NT2/D1 (cell line): Measurements from ENCODE around the gene GAST.
"Not testable (repeated sequence)": the region's sequence is repeated elsewhere in the genome, so short reads cannot be mapped to it uniquely, and the experiment has no call there.

Experiments
- DNase-seq: peaks from one replicate; pipeline ENCODE4 v3.0.0-alpha.2; 2011; ENCODE audit warnings: low read depth, low spot score
- H3K27me3 ChIP-seq: 2 replicates; pipeline ENCODE4 v1.6.0; 2011; ENCODE audit warnings: mild to moderate bottlenecking; ENCODE audit not compliant: insufficient read length, insufficient read depth
- H3K36me3 ChIP-seq: 2 replicates; pipeline ENCODE4 v1.6.1; 2011; ENCODE audit warnings: mild to moderate bottlenecking, low read length, mixed read lengths; ENCODE audit not compliant: insufficient read depth, insufficient read length
- H3K4me1 ChIP-seq: 2 replicates; pipeline ENCODE4 v1.5.1; 2011; ENCODE audit not compliant: insufficient read depth, insufficient read length
- H3K4me3 ChIP-seq: 2 replicates; pipeline ENCODE4 v1.5.1; 2011; ENCODE audit warnings: low read depth; ENCODE audit not compliant: insufficient read length
- H3K9ac ChIP-seq: 2 replicates; pipeline ENCODE4 v1.6.0; 2011; ENCODE audit warnings: low read depth; ENCODE audit not compliant: insufficient read length
- H3K9me3 ChIP-seq: 2 replicates; pipeline ENCODE4 v1.5.1; 2011; ENCODE audit warnings: mild to moderate bottlenecking, low read length; ENCODE audit not compliant: insufficient read depth
- SUZ12 ChIP-seq: IDR thresholded peaks from 2 replicates; pipeline ENCODE4 v1.6.1; 2011; ENCODE audit not compliant: insufficient read length, insufficient read depth; ENCODE audit errors: extremely low read depth
- YY1 ChIP-seq: IDR thresholded peaks from 2 replicates; pipeline ENCODE4 v1.6.1; 2011; ENCODE audit not compliant: insufficient read length, insufficient read depth
- ZNF274 ChIP-seq: IDR thresholded peaks from 2 replicates; pipeline ENCODE4 v1.6.1; 2011; ENCODE audit warnings: mild to moderate bottlenecking, low read depth, low read length

The GAST gene

DNA sequence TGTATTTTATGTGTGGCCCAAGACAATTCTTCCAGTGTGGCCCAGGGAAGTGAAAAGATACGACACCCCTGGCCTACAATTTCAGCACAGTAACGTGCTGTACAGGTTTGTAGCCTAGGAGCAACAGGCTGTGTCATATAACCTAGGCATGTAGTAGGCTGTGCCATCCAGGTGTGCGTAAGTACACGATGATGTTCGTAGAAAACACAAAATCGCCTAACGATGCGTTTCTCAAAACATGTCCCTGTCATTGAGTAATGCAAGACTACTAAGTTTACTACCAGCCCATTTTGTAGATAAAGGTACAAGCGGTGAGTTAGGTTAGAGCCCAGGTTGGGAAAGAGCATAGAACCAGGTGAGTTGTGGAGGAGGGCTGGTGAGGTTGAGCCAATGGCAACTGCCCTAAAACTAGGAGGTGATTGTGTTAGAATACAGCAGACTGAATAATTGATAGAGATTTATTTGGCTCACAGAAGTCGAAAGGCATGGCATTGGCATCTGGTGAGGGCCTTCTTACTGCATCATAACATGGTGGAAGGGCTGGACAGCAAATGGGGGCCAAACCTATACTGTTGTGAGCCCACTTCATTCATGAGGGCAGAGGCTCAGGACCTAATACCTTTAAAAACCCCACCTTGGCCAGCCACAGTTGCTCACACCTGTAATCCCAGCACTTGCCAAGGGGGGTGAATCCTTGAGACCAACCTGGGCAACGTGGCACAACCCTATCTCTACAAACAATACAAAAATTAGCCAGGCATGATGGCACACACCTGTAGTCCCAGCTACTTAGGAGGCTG lies 19.2 kb upstream of the GAST start:
- Histone ChIP-seq H3K27me3 (no peaks in the 10 kb centered on the region), H3K9me3 (no peaks in the 10 kb centered on the region), H3K36me3 (peaks cover 59% of the 10 kb centered on the region), H3K4me1 (peaks cover 2% of the 10 kb centered on the region), H3K4me3 (no peak overlapping the region), H3K9ac (no peak overlapping the region)
- TF ChIP-seq SUZ12 (no peak), YY1 (no peak), ZNF274 (no peak)
- no peak for DNase-seq

DNA sequence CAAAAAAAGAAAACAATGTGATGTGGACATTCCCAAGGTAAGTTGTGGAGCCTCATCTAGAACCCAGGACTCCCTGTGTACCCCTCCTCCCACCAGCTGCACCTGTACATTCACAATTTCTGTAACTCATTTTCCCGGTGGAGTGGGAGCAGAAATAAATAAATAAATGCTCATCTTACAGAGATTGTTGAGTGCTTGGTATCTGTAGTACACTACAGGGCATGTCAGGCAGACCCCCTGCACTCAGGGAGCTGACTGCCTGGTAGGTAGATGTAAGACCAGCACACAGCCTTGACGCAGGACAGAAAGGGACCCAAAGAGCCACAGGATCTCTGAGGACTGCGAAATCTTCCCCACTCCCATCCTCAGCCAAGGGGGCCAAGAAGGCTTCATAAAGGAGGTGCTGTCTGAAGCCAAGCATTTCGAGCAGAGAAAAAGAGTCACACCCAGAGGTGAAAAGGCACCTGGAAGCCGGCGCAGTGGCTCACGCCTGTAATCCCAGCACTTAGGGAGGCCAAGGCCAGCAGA lies 16.9 kb upstream of the GAST start:
- Histone ChIP-seq H3K4me1 (peaks cover 2% of the 10 kb centered on the region), H3K27me3 (no peaks in the 10 kb centered on the region), H3K36me3 (peaks cover 50% of the 10 kb centered on the region), H3K9ac (no peak overlapping the region), H3K4me3 (no peak overlapping the region), H3K9me3 (no peaks in the 10 kb centered on the region)
- TF ChIP-seq ZNF274 = no peak
- DNase-seq = no peak

DNA sequence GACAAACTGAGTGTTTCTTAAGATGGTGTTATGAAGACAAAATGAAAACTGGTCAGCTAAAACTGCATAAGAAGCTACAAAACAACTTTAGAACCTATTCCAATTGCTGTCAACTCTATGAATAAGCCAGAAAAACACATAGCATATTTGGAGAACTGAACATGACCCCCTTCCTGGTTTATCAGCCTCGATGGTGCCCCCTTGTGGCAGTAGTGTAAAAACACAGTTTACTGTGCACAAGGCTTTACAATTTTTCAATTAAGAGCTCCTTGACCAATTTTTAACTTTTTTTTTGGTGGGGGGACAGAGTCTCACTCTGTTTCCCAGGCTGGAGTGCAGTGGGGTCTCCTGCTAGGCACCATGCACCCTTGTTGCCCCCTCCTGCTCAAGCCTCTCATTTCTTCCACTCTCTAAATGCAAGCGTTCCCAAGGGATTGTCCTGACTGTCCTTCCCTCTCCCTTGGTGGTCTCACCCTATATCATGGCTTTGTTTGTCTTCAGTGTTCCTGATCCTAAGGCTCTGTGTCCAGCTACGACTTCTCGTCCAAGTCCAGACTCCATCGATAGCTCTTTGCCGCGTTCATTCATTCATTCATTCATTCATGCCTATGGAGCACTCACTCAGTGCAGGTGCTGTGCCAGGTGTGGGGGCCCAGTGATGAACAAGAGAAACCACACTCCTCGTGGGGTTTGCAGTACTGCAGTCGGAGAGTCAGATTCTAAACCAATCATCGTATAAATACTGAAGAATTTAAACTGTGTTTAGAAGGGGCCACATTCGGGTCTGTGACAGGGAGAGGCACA lies 16.0 kb upstream of the GAST start:
- Histone ChIP-seq H3K27me3 (peaks cover 6% of the 10 kb centered on the region), H3K9ac (no peak overlapping the region), H3K4me3 (no peak overlapping the region), H3K4me1 (peaks cover 2% of the 10 kb centered on the region), H3K36me3 (peaks cover 40% of the 10 kb centered on the region), H3K9me3 (no peaks in the 10 kb centered on the region)
- TF ChIP-seq SUZ12 (no peak), YY1 (no peak), ZNF274 (no peak)
- no peak for DNase-seq

DNA sequence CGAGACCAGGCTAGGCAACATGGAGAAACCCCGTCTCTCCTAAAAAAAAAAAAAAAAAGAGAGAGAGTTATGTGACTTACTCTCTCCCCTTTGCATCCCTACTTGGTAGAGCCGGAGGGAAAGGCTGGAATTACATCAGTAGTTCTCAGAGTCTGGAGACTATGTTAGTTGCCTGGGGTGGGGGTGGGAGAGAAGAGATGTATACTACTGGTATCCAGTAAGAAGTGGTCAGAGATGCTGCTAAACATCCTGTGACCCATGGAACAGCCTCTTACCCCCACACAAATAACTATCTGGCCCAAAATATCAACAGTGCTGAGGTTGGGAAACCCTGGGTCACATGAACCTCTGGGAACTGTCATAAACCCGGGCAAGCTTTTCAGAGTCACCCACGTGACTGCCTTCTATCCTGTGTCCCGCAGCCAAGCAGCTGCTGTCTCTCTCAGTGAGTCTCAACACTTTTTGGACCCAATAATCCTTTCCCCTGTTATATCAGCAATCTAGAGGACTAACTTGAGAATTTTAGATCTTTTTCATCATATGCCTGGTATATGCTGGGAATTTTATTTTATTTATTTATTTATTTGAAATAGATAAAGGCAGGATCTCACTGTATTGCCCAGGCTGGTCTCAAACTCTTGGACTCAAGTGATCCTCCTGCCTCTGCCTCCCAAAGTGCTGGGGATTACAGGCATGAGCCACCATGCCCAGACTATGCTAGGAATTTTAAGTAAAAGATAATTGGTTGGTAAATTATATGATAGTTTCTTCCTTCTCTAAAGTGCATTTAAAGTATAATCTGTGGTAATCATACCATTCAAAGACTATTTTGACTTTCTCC lies 14.8 kb upstream of the GAST start:
- Histone ChIP-seq H3K9ac (no peak overlapping the region), H3K27me3 (peaks cover 18% of the 10 kb centered on the region)

DNA sequence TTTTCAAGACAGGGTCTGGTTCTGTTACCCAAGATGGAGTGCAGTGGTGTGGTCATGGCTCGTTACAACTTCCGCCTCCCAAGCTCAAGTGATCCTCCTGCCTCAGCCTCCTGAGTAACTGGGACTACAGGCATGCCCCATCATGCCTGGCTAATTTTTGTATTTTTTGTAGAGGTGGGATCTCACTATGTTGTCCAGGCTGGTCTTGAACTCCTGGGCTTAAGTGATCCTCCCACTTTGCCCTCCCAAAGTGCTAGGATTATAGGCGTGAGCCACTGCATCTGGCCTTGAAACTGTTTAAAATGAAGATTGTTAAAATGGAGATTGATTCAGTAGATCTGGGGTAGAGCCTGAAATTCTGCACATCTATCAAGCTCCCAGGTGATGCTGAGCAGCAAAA lies 11.3 kb upstream of the GAST start:
- not testable (repeated sequence) for H3K9ac ChIP-seq, DNase-seq, H3K36me3 ChIP-seq, H3K9me3 ChIP-seq, H3K4me1 ChIP-seq, H3K4me3 ChIP-seq
- H3K27me3 ChIP-seq = peaks cover 42% of the 10 kb centered on the region

More for the DNA sequence above, 14.8 kb upstream of the GAST start:
- H3K4me1 ChIP-seq = peaks cover 2% of the 10 kb centered on the region
- no peak for DNase-seq
- H3K4me3 ChIP-seq = no peak overlapping the region
- peaks cover 28% of the 10 kb centered on the region for H3K36me3 ChIP-seq
- TF ChIP-seq ZNF274 (no peak), SUZ12 (no peak), YY1 (no peak)
- no peaks in the 10 kb centered on the region for H3K9me3 ChIP-seq

DNA sequence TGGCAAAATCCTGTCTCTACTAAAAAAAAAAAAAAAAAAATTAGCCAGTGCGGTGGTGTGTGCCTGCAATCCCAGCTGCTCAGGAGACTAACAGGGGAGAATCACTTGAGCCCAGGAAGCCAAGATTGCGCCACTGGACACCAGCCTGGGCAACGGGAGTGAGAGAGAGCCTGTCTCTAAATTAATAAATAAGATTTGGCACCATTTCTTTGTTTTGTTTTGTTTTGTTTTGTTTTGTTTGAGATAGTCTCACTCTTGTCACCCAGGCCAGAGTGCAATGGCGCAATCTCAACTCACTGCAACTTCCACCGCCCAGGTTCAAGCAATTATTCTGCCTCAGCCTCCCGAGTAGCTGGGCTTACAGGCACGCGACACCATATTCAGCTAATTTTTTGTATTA lies 9.4 kb upstream of the GAST start:
- H3K4me1 ChIP-seq = peaks cover 14% of the 10 kb centered on the region
- peaks cover 60% of the 10 kb centered on the region for H3K27me3 ChIP-seq
- no peak overlapping the region for H3K4me3 ChIP-seq
- no peak for TF ChIP-seq YY1
- no peak for TF ChIP-seq ZNF274
- no peak for TF ChIP-seq SUZ12
- no peak overlapping the region for H3K9ac ChIP-seq
- DNase-seq = no peak
- peaks cover 3% of the 10 kb centered on the region for H3K9me3 ChIP-seq
- no peaks in the 10 kb centered on the region for H3K36me3 ChIP-seq
